HG03175 (cell line): ENCODE measurements around the gene LARP4.
"Not testable (repeated sequence)": the region's sequence is repeated elsewhere in the genome, so short reads cannot be mapped to it uniquely, and the experiment has no call there.

Experiments used
- ATAC-seq: cut with Tn5 transposase; IDR thresholded peaks from one replicate; pipeline ENCODE4 v1.9.1; 2021; ENCODE audit warnings: mild to moderate bottlenecking, moderate library complexity; ENCODE audit not compliant: unreplicated experiment

Gene LARP4

DNA sequence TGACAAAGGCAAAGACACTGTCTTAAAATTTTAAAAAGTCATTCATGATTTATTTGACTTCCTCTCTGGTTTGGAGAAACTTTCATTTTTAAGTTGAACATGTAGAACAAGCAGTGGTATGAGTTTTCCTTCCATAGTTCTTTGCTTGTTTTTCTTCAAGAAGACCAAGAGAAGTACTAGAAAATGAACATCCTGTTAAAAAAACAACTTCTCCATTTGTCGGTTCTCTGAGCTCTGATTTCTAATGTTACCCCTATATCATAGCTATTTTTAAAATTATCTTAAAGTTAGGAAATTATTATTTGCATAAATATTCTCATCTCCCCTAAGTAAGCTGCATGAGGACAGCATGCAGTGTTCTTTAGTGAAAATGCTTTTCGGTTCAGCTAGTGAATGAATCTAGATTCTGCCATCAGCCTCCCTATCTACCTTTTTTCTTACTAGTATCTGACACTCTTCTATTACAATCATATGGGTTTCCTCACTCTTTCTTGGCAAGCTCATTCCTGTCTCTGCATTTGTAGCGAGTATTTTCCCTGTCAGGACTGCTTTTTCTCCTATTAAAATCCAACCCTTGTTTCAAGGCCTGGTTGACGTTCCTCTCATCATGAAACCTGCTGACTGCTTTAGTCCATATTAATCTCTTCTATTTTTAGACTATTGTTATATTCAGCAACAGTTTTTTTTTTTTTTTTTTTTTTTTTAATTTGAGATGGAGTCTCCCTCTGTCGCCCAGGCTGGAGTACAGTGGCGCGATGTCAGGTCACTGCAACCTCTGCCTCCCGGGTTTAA lies 119.9 kb downstream of the LARP4 start:
- no peak for ATAC-seq

DNA sequence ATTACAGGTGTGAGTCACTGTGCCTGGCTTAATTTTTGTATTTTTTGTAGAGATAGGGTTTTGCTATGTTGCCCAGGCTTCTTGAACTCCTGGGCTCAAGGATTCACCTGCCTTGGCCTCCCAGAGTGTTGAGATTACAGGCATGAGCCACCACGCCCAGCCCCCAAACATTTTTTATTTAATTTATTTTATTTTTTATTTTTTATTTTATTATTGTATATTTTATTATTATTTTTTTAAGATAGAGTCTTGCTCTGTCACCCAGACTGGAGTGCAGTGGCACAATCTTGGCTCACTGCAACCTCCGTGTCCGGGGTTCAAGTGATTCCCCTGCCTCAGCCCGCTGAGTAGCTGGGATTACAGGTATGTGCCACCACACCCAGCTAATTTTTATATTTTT lies 121.1 kb downstream of the LARP4 start:
- ATAC-seq = not testable (repeated sequence)

DNA sequence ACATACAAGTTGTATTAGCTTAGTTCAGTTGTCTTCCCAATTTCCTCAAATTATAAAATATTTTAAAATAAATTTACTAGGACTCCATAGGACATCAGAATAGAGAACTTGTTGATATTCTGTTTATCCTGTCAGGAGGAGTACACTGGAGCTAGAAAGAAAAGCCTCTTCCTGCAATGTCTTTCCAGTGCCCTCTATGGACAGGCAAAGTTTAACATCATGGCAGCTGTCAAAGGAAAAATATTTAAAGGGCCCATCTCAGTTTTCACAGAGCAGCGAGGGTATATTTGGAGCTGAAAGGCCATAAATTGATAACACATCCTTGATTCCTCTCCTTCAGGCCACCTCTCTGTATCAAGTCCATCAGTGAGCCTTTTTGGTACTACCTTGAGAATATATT lies 123.1 kb downstream of the LARP4 start:
- no peak for ATAC-seq

DNA sequence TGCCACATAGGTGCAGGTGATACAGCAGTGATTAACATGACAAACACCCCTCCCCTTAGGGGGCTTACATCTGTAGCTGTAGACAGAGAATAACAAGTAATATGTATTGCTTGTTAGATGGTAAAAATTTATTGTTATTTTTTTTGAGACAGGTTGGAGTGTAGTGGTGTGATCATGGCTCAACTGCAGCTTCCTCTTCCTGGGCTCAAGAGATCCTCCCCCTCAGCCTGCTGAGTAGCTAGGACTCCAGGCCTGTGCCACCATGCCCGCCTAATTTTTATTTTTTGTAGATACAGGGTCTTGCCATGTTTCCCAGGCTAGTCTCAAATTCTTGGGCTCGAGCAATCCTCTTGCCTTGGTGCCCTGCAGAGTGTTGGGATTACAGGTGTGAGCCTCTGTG lies 123.9 kb downstream of the LARP4 start:
- no peak for ATAC-seq

DNA sequence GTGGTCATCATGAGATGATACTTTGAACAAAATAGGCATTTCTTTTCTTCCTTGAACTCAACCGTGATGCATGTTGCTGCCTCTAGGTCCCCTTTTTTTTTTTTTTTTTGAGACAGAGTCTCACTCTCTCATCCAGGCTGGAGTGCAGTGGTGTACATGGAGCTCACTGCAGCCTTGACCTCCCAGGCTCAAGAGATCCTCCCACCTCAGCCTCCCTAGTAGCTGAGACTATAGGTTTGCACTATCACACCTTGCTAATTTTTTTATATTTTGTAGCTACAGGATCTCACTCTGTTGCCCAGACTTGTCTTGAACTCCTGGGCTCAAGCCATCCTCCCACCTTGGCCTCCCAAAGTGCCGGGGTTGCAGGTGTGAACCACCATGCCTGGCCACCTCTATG lies 124.7 kb downstream of the LARP4 start:
- no peak for ATAC-seq

DNA sequence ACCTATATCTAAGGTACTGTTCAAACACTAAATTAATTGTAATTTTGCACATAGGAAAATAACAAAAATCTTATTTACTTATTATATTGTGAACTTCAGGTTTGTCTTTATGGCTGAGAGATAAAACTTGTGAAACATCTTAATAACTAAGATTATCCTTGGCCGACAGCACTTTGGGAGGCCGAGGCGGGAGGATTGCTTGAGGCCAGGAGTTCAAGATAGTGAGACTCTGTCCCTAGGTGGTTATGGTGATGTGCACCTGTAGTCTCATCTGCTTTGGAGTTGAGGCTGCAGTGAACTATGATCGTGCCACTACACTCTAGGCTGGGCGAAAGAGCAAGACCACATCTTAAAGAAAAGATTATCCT lies 126.7 kb downstream of the LARP4 start:
- ATAC-seq = no peak

DNA sequence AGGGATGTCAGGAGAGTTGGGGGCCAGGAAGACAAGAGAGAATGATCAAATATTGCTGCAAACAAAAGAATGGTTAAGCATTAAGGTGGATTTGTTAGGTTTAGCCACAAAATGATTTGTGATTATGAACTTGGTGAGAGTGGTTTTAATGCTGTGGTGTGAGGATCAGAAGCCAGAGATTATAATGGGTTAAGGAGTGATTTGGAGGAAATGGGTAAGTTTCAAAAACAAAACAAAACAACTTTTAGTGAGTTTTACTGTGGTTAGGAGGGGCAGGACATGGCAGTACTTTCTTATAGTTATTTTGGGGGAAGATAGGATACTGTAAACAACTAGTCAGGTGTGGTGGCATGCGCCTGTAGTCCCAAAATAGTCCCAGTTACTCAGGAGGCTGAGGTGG lies 128.1 kb downstream of the LARP4 start:
- no peak for ATAC-seq

DNA sequence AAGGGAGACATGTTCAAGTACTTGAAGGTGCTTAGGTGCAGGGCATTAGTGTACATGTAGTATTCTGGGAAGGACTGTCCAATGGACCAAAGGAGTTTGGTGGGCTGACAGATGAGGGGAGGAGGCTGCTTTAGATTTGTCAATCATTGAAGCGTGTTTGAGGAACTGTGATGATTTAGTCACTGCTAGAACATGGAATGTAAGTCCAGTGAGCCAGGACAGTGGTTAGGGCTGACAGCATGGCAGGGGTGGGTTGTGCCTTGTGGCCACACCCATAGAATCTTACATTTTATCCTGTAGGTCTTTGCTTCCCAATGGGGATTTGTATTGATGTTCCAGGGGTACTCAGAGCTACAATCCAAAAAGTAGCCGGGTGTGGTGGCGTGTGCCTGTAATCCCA lies 128.7 kb downstream of the LARP4 start:
- no peak for ATAC-seq
